ENCODE data around the gene PSMD1. TPM values are rescaled to one million over a fixed set of nuclear protein-coding genes. Genes with fewer than 3 reads are reported as not detected.
"Not testable (repeated sequence)": the region's sequence is repeated elsewhere in the genome, so short reads cannot be mapped to it uniquely, and the experiment has no call there.

PSMD1 gene
- total RNA-seq, 1 donor from 2014 or later: 55.3 TPM

DNA sequence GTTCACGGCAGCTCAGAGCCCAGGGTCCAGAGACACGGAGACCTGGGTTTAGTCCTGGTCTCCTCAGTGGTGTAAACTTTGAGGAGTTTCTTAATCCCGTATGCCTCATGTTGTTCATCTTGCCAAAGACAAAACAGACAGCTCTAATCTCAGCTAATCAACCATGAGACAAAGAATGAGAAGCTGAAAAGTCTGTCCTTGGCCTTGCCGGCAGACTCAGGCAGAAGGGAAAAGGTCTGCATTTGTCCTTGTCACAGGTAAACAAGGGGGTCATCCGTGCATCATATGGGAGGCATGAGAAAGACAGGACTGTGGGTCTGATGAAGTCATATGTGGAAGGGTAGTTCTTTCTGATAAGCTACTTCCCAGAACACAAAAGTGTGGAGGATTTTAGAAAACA is 139.9 kb downstream of the PSMD1 start:
- Histone ChIP-seq H3K27me3 (ENCODE audit: low read depth) (no peaks in the 10 kb centered on the region), H3K4me1 (peaks cover 21% of the 10 kb centered on the region), H3K4me3 (no peak overlapping the region), H3K36me3 (no peaks in the 10 kb centered on the region), H3K27ac (no peak overlapping the region), H3K9me3 (no peaks in the 10 kb centered on the region)
- intact Hi-C loops (cut with DNase I): no loop called here
- DNase-seq: no peak
- no peak for ATAC-seq
- no peak for TF ChIP-seq CTCF (IDR thresholded peaks at IDR 0.05)

DNA sequence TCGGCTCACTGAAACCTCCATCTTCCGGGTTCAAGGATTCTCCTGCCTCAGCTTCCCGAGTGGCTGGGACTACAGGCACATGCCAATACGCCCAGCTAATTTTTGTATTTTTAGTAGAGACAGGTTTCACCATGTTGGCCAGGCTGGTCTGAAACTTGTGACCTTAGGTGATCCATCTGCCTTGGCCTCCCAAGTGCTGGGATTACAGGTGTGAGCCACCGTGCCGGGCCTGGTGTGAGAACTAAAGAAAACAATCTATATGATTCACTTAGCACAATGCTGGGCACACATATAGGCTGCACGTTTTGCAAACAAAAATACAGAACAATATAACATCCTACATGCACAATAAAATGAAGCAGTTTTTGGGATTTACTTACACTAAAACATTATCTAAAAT is 140.5 kb downstream of the PSMD1 start:
- intact Hi-C loops (cut with DNase I); ATAC-seq; H3K27me3 ChIP-seq (ENCODE audit: low read depth); DNase-seq; H3K9me3 ChIP-seq; H3K36me3 ChIP-seq; H3K27ac ChIP-seq; H3K4me3 ChIP-seq: not testable (repeated sequence)
- H3K4me1 ChIP-seq: peaks cover 15% of the 10 kb centered on the region

DNA sequence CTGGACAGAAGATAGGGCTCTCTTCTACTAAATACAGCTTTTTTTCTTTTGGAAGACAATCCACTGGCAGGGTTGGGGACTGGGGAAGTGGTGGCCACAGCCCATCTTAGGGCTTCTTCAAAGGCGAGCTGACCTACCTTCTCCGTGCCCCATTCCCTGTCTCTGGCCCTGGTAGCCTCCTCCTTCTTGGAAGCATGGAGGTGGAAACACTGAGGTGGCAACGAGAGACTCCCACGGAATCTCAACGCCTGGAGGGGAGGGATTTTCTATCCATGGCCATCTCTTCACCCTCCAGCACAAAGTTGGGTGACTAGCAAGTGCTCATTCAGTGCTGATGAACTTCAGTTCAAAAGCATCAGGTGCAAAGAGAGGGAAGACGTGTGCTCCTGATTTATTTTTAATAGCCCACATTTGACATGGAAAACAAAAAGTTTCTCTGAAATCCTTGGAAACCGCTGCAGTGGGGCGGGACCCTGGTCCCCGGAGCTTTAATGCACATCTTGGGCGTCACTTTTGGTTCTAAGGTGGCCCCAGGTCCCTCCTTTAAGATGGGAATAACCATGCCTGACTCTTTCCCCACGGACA is 141.1 kb downstream of the PSMD1 start:
- Histone ChIP-seq H3K9me3 (no peaks in the 10 kb centered on the region), H3K4me3 (peak overlapping the region; percentile 88), H3K4me1 (peaks cover 11% of the 10 kb centered on the region), H3K27me3 (ENCODE audit: low read depth) (no peaks in the 10 kb centered on the region), H3K27ac (peak overlapping the region; percentile 72), H3K36me3 (no peaks in the 10 kb centered on the region)
- intact Hi-C loops (cut with DNase I): no loop called here
- no peak for TF ChIP-seq CTCF (IDR thresholded peaks at IDR 0.05)
- ATAC-seq (no peak), DNase-seq (no peak)

DNA sequence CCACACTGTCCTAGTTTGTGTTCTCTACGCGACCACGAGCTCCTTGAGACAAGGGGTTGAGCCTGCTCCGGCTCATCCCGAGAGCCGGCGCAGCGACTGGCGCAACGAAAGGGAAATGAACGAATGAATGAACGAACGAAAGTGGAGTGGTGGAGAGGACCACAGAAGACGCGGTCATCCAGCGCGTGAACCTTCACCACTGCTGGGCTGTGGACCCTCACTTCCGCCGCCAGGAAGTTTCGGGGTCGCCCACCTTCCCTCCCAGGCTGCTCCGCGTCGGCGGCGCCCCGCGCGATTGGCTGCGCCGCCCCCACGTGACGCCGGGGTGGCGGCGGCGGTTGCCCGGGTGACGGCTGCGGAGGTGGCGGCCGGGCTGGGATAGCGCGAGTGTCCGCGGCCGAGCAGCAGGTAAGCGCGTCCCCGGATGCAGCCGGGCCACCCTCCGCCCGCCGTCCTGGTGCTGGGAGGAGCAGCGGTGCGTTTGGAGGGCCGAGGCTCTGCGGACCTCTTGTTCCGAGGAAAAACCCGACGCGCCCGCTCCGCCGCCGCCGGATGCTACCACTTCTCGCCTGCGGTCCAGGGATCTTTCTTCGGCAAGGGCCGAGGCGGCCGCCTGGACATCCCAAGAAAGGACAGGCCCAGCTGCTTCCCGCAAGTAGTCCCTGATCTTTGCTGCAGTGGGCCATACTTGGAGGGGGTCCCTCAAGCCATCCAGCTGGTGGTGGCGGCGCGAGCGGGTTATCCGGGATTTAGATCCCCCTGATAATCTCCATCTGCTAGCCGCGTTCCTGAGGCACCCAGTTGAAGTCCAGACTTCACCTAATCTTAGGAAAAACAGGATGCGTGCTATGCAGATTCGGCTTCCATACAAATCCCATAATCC is 141.9 kb downstream of the PSMD1 start, which contains the start of gene ARMC9:
ARMC9 (plus strand) TSS at position 341 of the 883 bp plus-strand sequence. CDS start 7,608 bp downstream, outside the sequence.
- intact Hi-C loops (cut with DNase I): no loop called here
- peaks cover 11% of the 10 kb centered on the region for H3K4me1 ChIP-seq
- peak; percentile 95 to 99 for ATAC-seq
- H3K27ac ChIP-seq: peak within 1 kb of the TSS; percentile 72
- TF ChIP-seq CTCF (IDR thresholded peaks at IDR 0.05): no peak
- H3K9me3 ChIP-seq: no peaks in the 10 kb centered on the region
- no peaks in the 10 kb centered on the region for H3K27me3 ChIP-seq (ENCODE audit: low read depth)
- no peaks in the 10 kb centered on the region for H3K36me3 ChIP-seq
- peak; percentile 85 for DNase-seq
- H3K4me3 ChIP-seq: peak within 1 kb of the TSS; percentile 88

DNA sequence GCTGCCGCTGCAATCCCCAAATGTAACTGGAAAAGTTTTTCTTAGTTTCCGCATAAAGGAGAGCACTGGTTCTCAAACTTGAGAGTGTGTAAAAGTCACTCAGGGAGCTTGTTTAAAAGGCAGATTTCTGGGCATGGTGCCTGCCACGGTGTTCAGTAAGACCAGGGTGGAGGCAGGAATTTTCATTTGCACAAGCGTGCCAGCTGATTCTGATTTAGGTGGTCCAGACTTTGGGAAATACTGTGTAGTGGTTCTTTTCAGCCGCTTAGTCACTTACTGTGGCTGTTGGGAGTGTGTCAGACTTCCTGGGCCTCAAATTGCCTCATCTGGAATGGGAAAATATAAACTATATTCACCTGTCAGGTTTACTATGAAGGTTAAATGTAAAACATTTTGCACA is 142.6 kb downstream of the PSMD1 start:
- ATAC-seq: peak in 1 of 2 donors; percentile 62
- intact Hi-C loops (cut with DNase I): no loop called here
- Histone ChIP-seq H3K27ac (peak overlapping the region; percentile 72), H3K27me3 (ENCODE audit: low read depth) (no peaks in the 10 kb centered on the region), H3K4me3 (peak overlapping the region; percentile 88), H3K9me3 (no peaks in the 10 kb centered on the region), H3K36me3 (no peaks in the 10 kb centered on the region), H3K4me1 (peaks cover 11% of the 10 kb centered on the region)
- TF ChIP-seq CTCF (IDR thresholded peaks at IDR 0.05): no peak
- DNase-seq: no peak

All from lower lobe of right lung (tissue), 2 donors.